OCI-M1 (cell line): Measurements from ENCODE around the gene GRN.
A peak's percentile ranks its signal among the peaks of the same experiment; 100 is the strongest.
"Not testable (repeated sequence)": the region's sequence is repeated elsewhere in the genome, so short reads cannot be mapped to it uniquely, and the experiment has no call there.

ENCODE experiments used
- DNase-seq: peaks from one replicate; lab custom pipeline; 2025; lab: John Stamatoyannopoulos, UW

The GRN gene

GRCh38 chr17:44321246-44322120, 23.6 kb upstream of the GRN start:
- DNase-seq: no peak

- DNase-seq: no peak
These were observed 22.7 kb upstream of the GRN start for GRCh38 chr17:44322236-44322895.

GRCh38 chr17:44323359-44324091, 21.6 kb upstream of the GRN start:
- no peak for DNase-seq

- DNase-seq: no peak
These were observed 21.0 kb upstream of the GRN start for GRCh38 chr17:44324092-44324570.

- DNase-seq: peak; percentile 95
These were observed 20.4 kb upstream of the GRN start, which contains the start of gene SLC25A39 for GRCh38 chr17:44324571-44325275. Gene SLC25A39 (minus strand): TSS chr17:44324823. CDS start chr17:44323562, 1,261 bp downstream.

GRCh38 chr17:44326861-44327444, 18.1 kb upstream of the GRN start:
- DNase-seq: peak; percentile 97

- no peak for DNase-seq
These were observed 17.2 kb upstream of the GRN start for GRCh38 chr17:44327715-44328449.

GRCh38 chr17:44329516-44329915, 15.6 kb upstream of the GRN start:
- DNase-seq: not testable (repeated sequence)

- DNase-seq: not testable (repeated sequence)
These were observed 14.8 kb upstream of the GRN start for GRCh38 chr17:44330263-44330662.

- peak; percentile 95 for DNase-seq
These were observed 13.8 kb upstream of the GRN start for GRCh38 chr17:44331249-44331760.

GRCh38 chr17:44333371-44333770, 11.7 kb upstream of the GRN start:
- no peak for DNase-seq

GRCh38 chr17:44334315-44334714, 10.8 kb upstream of the GRN start:
- no peak for DNase-seq

- no peak for DNase-seq
These were observed 10.4 kb upstream of the GRN start for GRCh38 chr17:44334727-44335126.

GRCh38 chr17:44335564-44335963, 9.5 kb upstream of the GRN start:
- DNase-seq: no peak

- no peak for DNase-seq
These were observed 9.1 kb upstream of the GRN start for GRCh38 chr17:44335968-44336367.

- no peak for DNase-seq
These were observed 6.4 kb upstream of the GRN start for GRCh38 chr17:44338702-44339101.

GRCh38 chr17:44340553-44340952, 4.5 kb upstream of the GRN start:
- DNase-seq: not testable (repeated sequence)

- no peak for DNase-seq
These were observed 1.4 kb upstream of the GRN start for GRCh38 chr17:44343510-44344209.

GRCh38 chr17:44345454-44346026, 438 bp downstream of the GRN start:
- DNase-seq: peak; percentile 72
